GM12892 (cell line): ENCODE results near the gene PPFIA3.

ENCODE experiments used
- POLR2A ChIP-seq: IDR thresholded peaks from 2 replicates; pipeline ENCODE4 v1.6.1; 2011; ENCODE audit warnings: low read depth, low read length, control low read depth
- POLR2AphosphoS5 ChIP-seq: IDR thresholded peaks from 2 replicates; pipeline ENCODE4 v1.6.1; 2011; ENCODE audit warnings: low read depth, low read length, control low read depth
- TAF1 ChIP-seq: IDR thresholded peaks from 2 replicates; pipeline ENCODE4 v1.6.1; 2011; ENCODE audit warnings: low read depth, mild to moderate bottlenecking, control low read depth, low read length, borderline replicate concordance

DNA sequence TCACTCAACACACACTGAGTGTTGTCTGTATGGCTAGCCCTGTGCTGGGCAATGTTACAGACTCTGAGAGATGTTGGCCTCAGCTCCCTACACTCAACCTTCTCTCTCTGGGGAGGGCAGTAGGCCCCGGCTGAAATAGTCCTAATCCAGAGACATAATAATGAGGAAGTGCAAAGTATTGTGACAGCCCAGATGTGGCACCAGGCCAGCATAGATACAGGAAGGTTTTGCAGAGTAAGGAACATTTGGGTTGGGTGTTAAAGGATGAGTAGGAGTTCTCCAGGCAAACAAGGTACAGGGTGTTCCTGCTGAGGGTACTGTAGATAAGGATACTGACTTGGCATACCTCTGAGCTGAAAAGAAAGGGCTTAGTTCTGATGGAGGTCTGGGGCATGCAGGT is 2.8 kb upstream of the PPFIA3 start:
- no peak for TF ChIP-seq POLR2AphosphoS5
- no peak for TF ChIP-seq POLR2A
- no peak for TF ChIP-seq TAF1
